B cell (primary cell): ENCODE measurements around the gene CCL20. TPM values are rescaled to one million over a fixed set of nuclear protein-coding genes. Genes with fewer than 3 reads are reported as not detected.

Source experiments
- ATAC-seq: fragments of 200-7000 bp; cut with Tn5 transposase; one replicate; pipeline ENCODE4 v1.10.0; 2021; ENCODE audit warnings: low read depth, mild to moderate bottlenecking, moderate number of reproducible peaks, moderate library complexity
- CTCF ChIA-PET: fragments of 350-600 bp; sonication (Branson Sonifier 250); formaldehyde crosslinking; loops from one replicate; lab custom pipeline; 2021; ENCODE audit warnings: antibody characterized with exemption, inconsistent platforms; lab: Charles Lee
- POLR2A ChIA-PET: fragments of 350-600 bp; sonication (Branson Sonifier 250); formaldehyde crosslinking; loops from one replicate; lab custom pipeline; 2021; ENCODE audit warnings: antibody characterized with exemption; lab: Charles Lee
- DNase-seq: peaks from one replicate; pipeline ENCODE4 v3.0.0; 2013
- H2AFZ ChIP-seq: 2 replicates; pipeline ENCODE4 v1.6.1; 2012; ENCODE audit warnings: mild to moderate bottlenecking, low read depth, low read length; ENCODE audit not compliant: insufficient read depth, poor library complexity, severe bottlenecking
- H3K27ac ChIP-seq, 2 donors: 1 replicate in 1 of 2; 2 replicates in 1 of 2; pipeline ENCODE4 v1.5.1; 2012 to 2013; ENCODE audit warnings: low read length in 2 of 2, mild to moderate bottlenecking in 2 of 2, moderate library complexity in 1 of 2
- H3K27me3 ChIP-seq, 4 experiments: fragments of 200-600 bp in 1 of 4; sonication (generic) in 1 of 4; replicated peaks in 1 of 4; 1 replicate in 2 of 4; 2 replicates in 2 of 4; pipeline versions ENCODE4 v1.6.1 to v1.7.0; 2013 to 2016; ENCODE audit warnings: low read length in 3 of 4, mild to moderate bottlenecking in 2 of 4, mixed read lengths in 1 of 4, moderate library complexity in 1 of 4; ENCODE audit not compliant: insufficient read depth in 4 of 4, control insufficient read depth in 3 of 4; ENCODE audit errors: control extremely low read depth in 1 of 4
- H3K36me3 ChIP-seq, 2 experiments: replicated peaks in 1 of 2; 1 replicate in 1 of 2; 2 replicates in 1 of 2; pipeline versions ENCODE4 v1.6.1 to v1.7.1; 2013; ENCODE audit warnings: low read length in 1 of 2; ENCODE audit not compliant: insufficient read depth in 2 of 2, control insufficient read depth in 1 of 2; ENCODE audit errors: control extremely low read depth in 1 of 2, extremely low read depth in 1 of 2
- H3K4me1 ChIP-seq, 2 donors: fragments of 200-600 bp in 1 of 2; sonication (generic) in 1 of 2; 1 replicate in 1 of 2; 2 replicates in 1 of 2; pipeline versions ENCODE4 v1.5.1 to v1.6.1; 2013 to 2017; ENCODE audit warnings: low read length in 2 of 2; ENCODE audit not compliant: control insufficient read depth in 2 of 2, insufficient read depth in 2 of 2
- H3K4me2 ChIP-seq: replicated peaks from 2 replicates; pipeline ENCODE3; 2012; ENCODE audit warnings: mild to moderate bottlenecking, low read depth, low read length; ENCODE audit not compliant: poor library complexity, severe bottlenecking
- H3K4me3 ChIP-seq, 5 experiments: fragments of 200-600 bp in 1 of 5; sonication (generic) in 1 of 5; 1 replicate in 3 of 5; 2 replicates in 2 of 5; pipeline versions ENCODE4 v1.5.1 to v1.7.0; 2011 to 2016; ENCODE audit warnings: low read length in 4 of 5, mild to moderate bottlenecking in 4 of 5, low read depth in 2 of 5, control low read depth in 1 of 5, moderate library complexity in 1 of 5; ENCODE audit not compliant: insufficient read depth in 1 of 5; ENCODE audit errors: control extremely low read depth in 1 of 5, extremely low read depth in 1 of 5
- H3K79me2 ChIP-seq: fragments of 200-600 bp; sonication (generic); one replicate; pipeline ENCODE4 v1.6.0; 2016; ENCODE audit warnings: low read length; ENCODE audit not compliant: control insufficient read depth, insufficient read depth
- H3K9ac ChIP-seq: fragments of 200-600 bp; sonication (generic); 2 replicates; pipeline ENCODE4 v1.6.1; 2017; ENCODE audit warnings: mild to moderate bottlenecking, low read length, moderate library complexity
- H3K9me3 ChIP-seq, 3 donors: one replicate each; pipeline versions ENCODE4 v1.6.1 to v1.7.1; 2013; ENCODE audit warnings: low read length in 2 of 3; ENCODE audit not compliant: control insufficient read depth in 2 of 3, insufficient read depth in 1 of 3; ENCODE audit errors: control extremely low read depth in 1 of 3
- H4K20me1 ChIP-seq: 2 replicates; pipeline ENCODE4 v1.6.0; 2012; ENCODE audit warnings: mild to moderate bottlenecking, low read length; ENCODE audit not compliant: insufficient read depth, control insufficient read depth, poor library complexity, severe bottlenecking
- H3K27ac Mint-ChIP-seq: one replicate; pipeline ENCODE4 v1.8.0; 2021; ENCODE audit warnings: mixed read lengths
- H3K27me3 Mint-ChIP-seq: one replicate; pipeline ENCODE4 v1.8.0; 2021; ENCODE audit warnings: mixed read lengths
- H3K4me1 Mint-ChIP-seq: one replicate; pipeline ENCODE4 v1.8.0; 2021; ENCODE audit warnings: mixed read lengths
- H3K4me3 Mint-ChIP-seq: one replicate; pipeline ENCODE4 v1.8.0; 2021; ENCODE audit warnings: mixed read lengths
- H3K9me3 Mint-ChIP-seq: one replicate; pipeline ENCODE4 v1.8.0; 2022; ENCODE audit warnings: mixed read lengths; ENCODE audit not compliant: insufficient read depth
- CTCF ChIP-seq: fragments of 200-600 bp; IDR thresholded peaks from one replicate; pipeline ENCODE4 v1.8.0; 2022; ENCODE audit warnings: antibody characterized with exemption, mild to moderate bottlenecking
- EZH2 ChIP-seq: IDR thresholded peaks from 2 replicates; pipeline ENCODE4 v1.6.1; 2012; ENCODE audit warnings: borderline replicate concordance, low read depth, mild to moderate bottlenecking, moderate library complexity, low read length; ENCODE audit not compliant: insufficient read depth, poor library complexity, severe bottlenecking
- WGBS: methylation state at CpG from one replicate; pipeline ENCODE4 v1.1.5; 2013; ENCODE audit warnings: missing lambda C conversion rate; ENCODE audit not compliant: insufficient coverage; 5-methylcytosine and 5-hydroxymethylcytosine counted together
- intact Hi-C: fragments of 100-400 bp; cut with micrococcal nuclease; formaldehyde crosslinking; loops from one replicate; pipeline ENCODE4 v1.10.0; 2022
- polyA plus RNA-seq: library from polyadenylated mRNA; depleted of rRNA; stranded (reverse); fragments of >200 nt; gene quantifications from 2 replicates; pipeline ENCODE4 v1.2.3, GENCODE V29; 2012
- total RNA-seq, 2 donors: library from RNA; stranded (reverse); fragments of 120-200 nt in 1 of 2; gene quantifications; 1 replicate in 1 of 2; 2 replicates in 1 of 2; pipeline versions ENCODE4 v1.2.3 to v1.2.4, GENCODE V29; 2013 to 2022

CCL20 gene
- total and polyA plus RNA-seq, 2 donors (not counting 1 experiment from before 2014, with no cell fraction given): 0.31 TPM; not detected in 1

GRCh38 chr2:227816507-227817294, 3.1 kb downstream of the CCL20 start:
- POLR2A ChIA-PET: no interaction called here
- no peaks in the 10 kb centered on the region for H3K4me1 Mint-ChIP-seq

More at GRCh38 chr2:227816507-227817294, 3.1 kb downstream of the CCL20 start:
- H2AFZ ChIP-seq: no peak overlapping the region
- TF ChIP-seq EZH2 (no peak), CTCF (no peak)
- no peaks in the 10 kb centered on the region for H3K36me3 ChIP-seq
- H3K4me3 ChIP-seq: no peak overlapping the region
- WGBS: no CpG with 5 or more reads among the region's 2 CpGs
- no peaks in the 10 kb centered on the region for H3K79me2 ChIP-seq
- H3K27me3 ChIP-seq: peaks cover 0 to 4% (median 2%) of the 10 kb centered on the region in 4 experiments
- peaks cover 0 to 3% (median 0%) of the 10 kb centered on the region in 3 donors for H3K9me3 ChIP-seq
- no peak overlapping the region for H3K27ac Mint-ChIP-seq
- no peak overlapping the region for H3K9ac ChIP-seq
- no peak overlapping the region for H3K27ac ChIP-seq
- peaks cover 27% of the 10 kb centered on the region for H3K27me3 Mint-ChIP-seq
- H4K20me1 ChIP-seq: no peaks in the 10 kb centered on the region
- CTCF ChIA-PET: no interaction called here
- H3K4me2 ChIP-seq: no peak overlapping the region
- intact Hi-C loops: no loop called here
- DNase-seq (no peak), ATAC-seq (no peak)
- no peaks in the 10 kb centered on the region for H3K4me1 ChIP-seq
- H3K4me3 Mint-ChIP-seq: no peak overlapping the region
- no peaks in the 10 kb centered on the region for H3K9me3 Mint-ChIP-seq
